Gastrocnemius medialis (tissue), 4 donors: ENCODE results near the gene MEDAG.

Experiments
- CTCF ChIP-seq, 5 experiments: fragments of 450-650 bp in 3 of 5; fragments of 200-600 bp in 2 of 5; sonication (generic) in 2 of 5; IDR thresholded peaks in 4 of 5; conservative IDR thresholded peaks in 1 of 5; 1 replicate in 4 of 5; 2 replicates in 1 of 5; pipeline ENCODE4 v1.5.1; 2016 to 2019; ENCODE audit warnings: antibody characterized with exemption in 5 of 5, mild to moderate bottlenecking in 3 of 5, moderate library complexity in 3 of 5
- POLR2A ChIP-seq, 2 donors: fragments of 450-650 bp; IDR thresholded peaks; one replicate each; pipeline ENCODE4 v1.6.1; 2017; ENCODE audit warnings: antibody characterized with exemption in 2 of 2, mild to moderate bottlenecking in 2 of 2, moderate library complexity in 2 of 2

GRCh38 chr13:30900952-30901749 is 4.9 kb upstream of the MEDAG start:
- TF ChIP-seq CTCF (IDR thresholded peaks at IDR 0.05 in 4 of 5, conservative IDR thresholded peaks at IDR 0.05 in 1 of 5), result no peak
- TF ChIP-seq POLR2A (IDR thresholded peaks at IDR 0.05), result no peak
